Fibroblast of the aortic adventitia (primary cell): ENCODE data around the gene PHF5A. TPM values are rescaled to one million over a fixed set of nuclear protein-coding genes. Genes with fewer than 3 reads are reported as not detected.
A peak's percentile ranks its signal among the peaks of the same experiment; 100 is the strongest.

Source experiments
- DNase-seq: peaks from one replicate; pipeline ENCODE4 v3.0.0-alpha.2; 2010; ENCODE audit warnings: low read depth
- H3K4me3 ChIP-seq: 2 replicates; pipeline ENCODE4 v1.5.1; 2011; ENCODE audit warnings: low read depth, mild to moderate bottlenecking, control low read depth, low read length, moderate library complexity
- CTCF ChIP-seq: IDR thresholded peaks from 2 replicates; pipeline ENCODE4 v1.5.1; 2011; ENCODE audit warnings: mild to moderate bottlenecking, low read length, control low read depth, inconsistent platforms; ENCODE audit not compliant: insufficient read depth
- total RNA-seq: library from RNA; depleted of rRNA; stranded (reverse); fragments of >200 nt; gene quantifications from 2 replicates; pipeline ENCODE4 v1.2.3, GENCODE V29; 2012; ENCODE audit warnings: low replicate concordance

The PHF5A gene
- total RNA-seq, 1 donor: 34.6 TPM

DNA sequence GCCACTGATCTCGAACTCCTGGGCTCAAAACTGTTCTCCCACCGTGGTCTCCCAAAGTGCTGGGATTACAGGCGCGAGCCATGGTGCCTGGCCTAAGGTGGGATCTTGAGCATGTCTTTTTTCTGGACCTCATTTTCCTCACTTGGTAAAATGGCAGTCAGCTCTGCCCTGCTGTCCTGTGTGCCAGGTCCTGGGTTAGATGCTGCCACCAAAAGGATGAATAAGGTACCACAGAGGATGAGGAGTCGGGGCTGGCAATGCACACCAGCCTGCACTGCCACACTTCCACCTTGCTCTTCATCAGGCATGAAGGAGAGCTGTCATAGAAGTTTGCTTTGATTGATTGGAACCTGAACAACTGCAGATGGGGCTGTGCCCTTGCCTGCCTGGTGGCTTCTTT is 32.7 kb upstream of the PHF5A start:
- no peak for DNase-seq

DNA sequence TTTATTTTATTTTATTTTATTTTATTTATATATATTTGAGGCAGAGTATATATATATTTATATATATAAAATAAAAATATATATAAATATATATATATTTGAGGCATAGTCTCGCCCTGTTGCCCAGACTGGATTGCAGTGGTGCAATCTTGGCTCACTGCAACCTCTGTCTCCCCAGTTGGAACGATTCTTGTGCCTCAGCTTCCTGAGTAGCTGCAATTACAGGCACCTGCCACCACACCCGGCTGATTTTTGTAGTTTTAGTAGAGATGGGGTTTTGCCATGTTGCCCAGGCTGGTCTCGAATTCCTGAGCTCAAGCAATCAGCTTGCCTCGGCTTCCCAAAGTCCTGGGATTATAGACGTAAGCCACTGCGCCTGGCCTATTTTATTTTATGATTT is 31.8 kb upstream of the PHF5A start:
- DNase-seq: no peak
- TF ChIP-seq CTCF: no peak
- H3K4me3 ChIP-seq: no peak overlapping the region

More for the DNA sequence above, 32.7 kb upstream of the PHF5A start:
- no peak overlapping the region for H3K4me3 ChIP-seq
- TF ChIP-seq CTCF: peak; percentile 11

GRCh38 chr22:41499624-41500280 is 31.3 kb upstream of the PHF5A start:
- no peak for TF ChIP-seq CTCF
- no peak for DNase-seq
- no peak overlapping the region for H3K4me3 ChIP-seq

DNA sequence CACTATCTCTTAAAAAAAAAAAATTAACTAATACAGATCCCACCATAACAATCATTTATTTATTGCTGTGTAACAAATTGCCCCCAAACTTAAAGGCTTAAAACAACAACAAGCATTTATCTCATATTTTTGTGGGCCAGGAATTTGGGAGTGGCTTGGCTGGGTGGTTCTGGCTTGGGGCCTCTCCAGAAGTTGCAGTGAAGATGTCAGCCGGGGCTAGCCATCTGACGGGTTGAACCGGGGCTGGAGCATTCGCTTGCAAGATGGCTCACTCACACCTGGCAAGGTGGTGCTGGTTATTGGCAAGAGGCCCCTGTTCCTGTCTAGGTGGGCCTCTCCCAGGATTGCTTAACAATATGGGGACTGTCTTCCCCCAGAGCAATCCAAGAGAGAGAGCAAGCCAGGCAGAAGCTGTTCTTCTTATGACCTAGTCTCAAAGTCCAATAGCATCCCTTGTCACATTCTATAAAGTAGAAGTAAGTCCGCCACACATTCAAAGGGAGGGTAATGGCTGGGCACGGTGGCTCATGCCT is 29.9 kb upstream of the PHF5A start:
- DNase-seq: peak; percentile 30
- H3K4me3 ChIP-seq: no peak overlapping the region
- no peak for TF ChIP-seq CTCF

DNA sequence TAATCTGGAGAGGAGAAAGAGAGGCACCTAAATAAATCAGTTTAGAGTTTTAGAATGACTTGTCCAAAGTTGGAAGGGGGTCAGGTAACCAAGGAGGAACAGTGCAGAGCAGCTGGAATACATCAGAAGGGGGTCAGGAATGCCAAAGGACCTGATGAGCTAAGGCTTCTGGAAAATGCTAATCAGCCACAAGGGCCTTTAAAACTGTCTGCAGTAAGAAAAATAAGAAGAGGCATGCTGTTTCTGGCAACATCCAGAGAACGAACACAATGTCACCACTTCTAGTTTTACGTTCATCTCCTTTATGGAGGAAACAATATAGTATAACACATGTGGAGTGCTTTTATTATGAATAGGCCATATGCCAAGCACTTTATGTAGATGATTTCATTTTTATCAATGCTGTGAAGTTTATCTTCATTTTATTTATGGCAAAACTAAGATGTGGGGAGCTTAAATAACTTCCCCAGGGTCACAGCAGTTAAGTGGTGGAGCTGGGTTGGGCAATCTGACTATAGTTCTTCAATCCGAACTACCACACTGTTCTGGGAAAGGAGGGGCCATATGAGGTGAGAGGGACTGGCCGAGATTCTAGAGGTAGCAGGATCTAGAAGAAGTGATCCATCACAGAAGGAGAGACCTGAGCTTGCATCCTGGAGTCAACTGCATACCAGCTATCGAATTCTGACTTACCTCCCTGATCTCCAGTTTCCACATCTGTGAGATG is 23.0 kb upstream of the PHF5A start:
- no peak overlapping the region for H3K4me3 ChIP-seq
- peak; percentile 67 for DNase-seq
- TF ChIP-seq CTCF: no peak

DNA sequence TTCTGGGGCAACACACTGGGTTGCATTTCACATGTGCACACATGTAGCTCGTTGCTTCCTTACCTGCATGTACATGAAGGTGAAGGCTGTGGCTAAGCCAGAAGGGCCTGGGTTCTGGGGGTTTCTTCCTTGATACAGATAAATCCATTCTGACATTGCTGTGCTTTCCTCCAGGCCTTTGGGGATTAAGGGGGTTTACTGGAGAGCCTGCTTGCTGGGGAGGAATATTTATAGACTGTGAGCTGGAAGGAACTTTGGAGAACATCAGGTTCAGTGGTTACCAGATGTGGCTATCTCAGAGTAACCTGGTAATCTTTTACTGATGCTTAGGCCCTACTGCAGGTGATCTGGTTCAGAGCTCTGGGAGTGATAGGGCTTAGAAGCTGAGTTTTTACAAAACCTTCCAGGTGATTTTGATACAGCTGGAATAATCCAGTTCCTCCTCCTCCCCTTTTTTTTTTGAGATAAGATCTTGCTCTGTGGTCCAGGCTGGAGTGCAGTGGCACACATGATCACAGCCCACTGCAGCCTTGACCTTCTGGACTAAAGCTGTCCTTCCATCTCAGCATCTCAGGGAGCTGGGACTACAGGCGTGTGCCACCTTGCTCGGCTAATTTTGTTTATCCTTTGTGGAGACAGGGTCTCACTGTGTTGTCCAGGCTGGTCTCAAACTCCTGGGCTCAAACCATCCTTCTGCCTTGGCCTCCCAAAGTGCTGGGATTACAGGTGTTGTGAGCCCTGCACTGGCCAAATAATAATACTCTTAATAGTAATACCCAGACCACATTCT is 20.3 kb upstream of the PHF5A start:
- TF ChIP-seq CTCF: no peak
- no peak for DNase-seq
- H3K4me3 ChIP-seq: no peak overlapping the region
